HPDE6-E6E7 (cell line): ENCODE data around the gene DESI2.
"Not testable (repeated sequence)": the region's sequence is repeated elsewhere in the genome, so short reads cannot be mapped to it uniquely, and the experiment has no call there.

ENCODE experiments used
- DNase-seq: peaks from one replicate; pipeline ENCODE4 v3.0.0; 2011; ENCODE audit warnings: missing footprints; ENCODE audit errors: extremely low spot score

The DESI2 gene

GRCh38 chr1:244654108-244655038 is 1.4 kb downstream of the DESI2 start:
- DNase-seq = no peak

- no peak for DNase-seq
Measured at GRCh38 chr1:244655186-244655585, 2.3 kb downstream of the DESI2 start.

DNA sequence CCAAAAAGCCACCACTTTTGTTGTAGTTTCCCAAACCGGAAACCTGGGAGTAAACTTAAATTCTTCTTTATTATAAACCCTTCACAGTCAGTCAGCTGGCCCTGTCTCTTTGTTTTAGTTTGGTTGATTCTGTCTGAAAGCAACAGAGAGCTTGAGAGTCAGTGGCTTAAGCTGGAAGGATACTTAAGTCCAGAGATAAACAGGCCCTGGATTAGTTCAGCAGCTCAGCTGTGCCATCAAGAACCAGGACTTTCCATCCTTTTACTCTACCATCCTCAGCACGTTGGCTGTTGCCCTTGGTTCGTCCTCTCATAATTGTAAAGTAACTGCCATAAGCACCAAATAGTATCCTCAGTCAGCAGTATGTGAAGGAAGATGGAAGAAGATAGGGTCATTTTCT is 4.5 kb downstream of the DESI2 start:
- no peak for DNase-seq

DNA sequence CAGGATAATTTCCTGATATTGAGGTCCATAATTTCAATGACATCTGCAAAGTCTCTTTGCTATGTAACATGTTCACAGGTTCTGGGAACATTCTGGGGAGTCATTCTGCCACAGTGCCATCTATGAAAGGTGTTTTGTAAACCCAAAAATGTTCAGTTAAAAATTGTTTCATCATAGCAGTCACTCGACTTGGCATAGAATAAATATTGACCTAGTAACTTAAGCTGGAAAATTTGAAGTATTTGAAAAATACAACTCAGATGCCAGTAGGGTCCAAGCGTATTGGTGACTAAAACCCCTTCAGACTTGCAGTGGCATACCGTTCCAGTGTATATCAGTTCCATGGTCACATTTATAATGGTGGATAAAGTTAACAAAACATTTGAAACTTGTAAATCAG is 6.8 kb downstream of the DESI2 start:
- no peak for DNase-seq

- no peak for DNase-seq
Measured at GRCh38 chr1:244660595-244660994, 7.7 kb downstream of the DESI2 start.

DNA sequence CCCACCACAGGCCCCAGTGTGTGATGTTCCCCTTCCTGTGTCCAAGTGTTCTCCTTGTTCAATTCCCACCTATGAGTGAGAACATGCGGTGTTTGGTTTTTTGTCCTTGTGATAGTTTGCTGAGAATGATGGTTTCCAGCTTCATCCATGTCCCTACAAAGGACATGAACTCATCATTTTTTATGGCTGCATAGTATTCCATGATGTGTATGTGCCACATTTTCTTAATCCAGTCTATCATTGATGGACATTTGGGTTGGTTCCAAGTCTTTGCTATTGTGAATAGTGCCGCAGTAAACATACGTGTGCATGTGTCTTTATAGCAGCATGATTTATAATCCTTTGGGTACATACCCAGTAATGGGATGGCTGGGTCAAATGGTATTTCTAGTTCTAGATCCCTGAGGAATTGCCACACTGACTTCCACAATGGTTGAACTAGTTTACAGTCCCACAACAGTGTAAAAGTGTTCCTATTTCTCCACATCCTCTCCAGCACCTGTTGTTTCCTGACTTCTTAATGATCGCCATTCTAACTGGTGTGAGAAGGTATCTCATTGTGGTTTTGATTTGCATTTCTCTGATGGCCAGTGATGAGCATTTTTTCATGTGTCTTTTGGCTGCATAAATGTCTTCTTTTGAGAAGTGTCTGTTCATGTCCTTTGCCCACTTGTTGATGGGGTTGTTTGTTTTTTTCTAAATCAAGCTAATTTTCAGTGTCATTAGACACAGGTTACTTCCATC is 8.8 kb downstream of the DESI2 start:
- DNase-seq = not testable (repeated sequence)

- no peak for DNase-seq
Measured at GRCh38 chr1:244662599-244662998, 9.7 kb downstream of the DESI2 start.

DNA sequence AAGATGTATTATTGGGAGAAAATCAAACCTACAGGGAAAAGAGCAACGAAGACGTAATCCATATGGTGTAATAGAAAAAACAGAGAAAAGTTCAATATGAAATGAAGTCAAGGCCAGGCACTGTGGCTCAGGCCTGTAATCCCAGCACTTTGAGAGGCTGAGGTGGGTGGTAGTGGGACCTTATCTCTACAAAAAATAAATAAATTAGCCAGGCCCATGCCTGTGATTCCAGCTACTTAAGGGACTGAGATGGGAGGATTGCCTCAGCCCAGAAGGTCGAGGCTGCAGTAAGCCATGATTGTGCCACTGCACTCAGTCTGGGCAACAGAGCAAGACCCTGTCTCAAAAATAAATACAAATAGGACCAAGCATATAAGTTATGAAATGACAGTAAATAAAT is 11.4 kb downstream of the DESI2 start:
- DNase-seq = no peak

DNA sequence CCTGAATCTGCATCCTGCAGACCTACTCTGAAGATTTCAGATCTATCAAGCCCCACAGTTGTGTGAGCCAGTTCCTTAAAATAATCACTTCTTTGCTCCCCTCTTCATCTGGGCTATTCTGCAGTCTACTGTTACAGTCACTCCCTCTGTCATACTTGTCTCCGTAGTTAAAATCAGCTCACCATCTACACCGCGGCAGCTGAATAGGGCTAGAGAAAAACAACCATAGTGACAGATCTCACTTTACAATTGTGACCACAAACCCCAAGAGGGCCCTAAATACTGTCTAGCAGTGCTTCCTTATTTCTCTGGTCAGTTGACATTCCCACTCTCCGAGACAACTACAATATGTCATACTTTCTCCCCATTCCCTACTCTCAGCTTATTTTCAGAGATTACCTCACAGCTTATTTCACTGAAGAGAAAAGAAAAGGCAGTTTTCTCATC is 12.9 kb downstream of the DESI2 start:
- DNase-seq = no peak

- DNase-seq = not testable (repeated sequence)
Measured at GRCh38 chr1:244666672-244667418, 13.9 kb downstream of the DESI2 start.

GRCh38 chr1:244667797-244668196 is 14.9 kb downstream of the DESI2 start:
- no peak for DNase-seq

- no peak for DNase-seq
Measured at GRCh38 chr1:244672946-244673682, 20.2 kb downstream of the DESI2 start.

GRCh38 chr1:244674446-244674845 is 21.5 kb downstream of the DESI2 start:
- DNase-seq = no peak

GRCh38 chr1:244675167-244675566 is 22.2 kb downstream of the DESI2 start:
- DNase-seq = no peak

- DNase-seq = no peak
Measured at GRCh38 chr1:244678697-244679096, 25.8 kb downstream of the DESI2 start.

DNA sequence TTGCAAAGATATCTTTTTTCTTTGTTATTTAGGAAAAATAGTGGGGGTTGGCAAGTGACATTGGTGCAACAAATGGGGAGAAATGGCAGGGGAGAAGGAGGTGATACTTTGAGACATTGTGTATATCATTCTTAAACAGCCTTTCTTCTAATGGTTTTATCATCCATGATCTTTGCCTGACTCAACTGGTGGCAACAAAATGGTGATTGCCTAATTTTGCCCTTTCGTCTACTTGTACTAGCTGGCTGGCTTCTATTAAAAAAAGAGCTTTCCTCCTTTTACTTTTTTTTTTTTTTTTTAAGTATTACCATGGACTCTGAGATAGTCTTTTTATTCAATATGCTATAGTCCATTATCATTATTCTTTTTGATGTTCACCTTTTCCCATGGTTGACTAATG is 27.7 kb downstream of the DESI2 start:
- DNase-seq = no peak

DNA sequence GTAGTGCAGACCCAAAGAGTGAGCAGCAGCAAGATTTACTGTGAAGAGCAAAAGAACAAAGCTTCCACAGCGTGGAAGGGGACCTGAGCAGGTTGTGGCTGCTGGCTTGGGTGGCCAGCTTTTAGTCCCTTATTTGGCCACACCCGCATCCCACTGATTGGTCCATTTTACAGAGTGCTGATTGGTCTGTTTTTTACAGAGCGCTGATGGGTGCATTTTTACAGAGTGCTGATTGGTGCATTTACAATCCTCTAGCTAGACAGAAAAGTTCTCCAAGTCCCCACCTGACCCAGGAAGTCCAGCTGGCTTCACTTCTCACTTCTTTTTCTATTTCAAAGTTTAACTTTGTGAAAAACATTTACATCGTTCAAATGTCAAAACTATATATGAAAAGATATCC is 29.2 kb downstream of the DESI2 start:
- not testable (repeated sequence) for DNase-seq

DNA sequence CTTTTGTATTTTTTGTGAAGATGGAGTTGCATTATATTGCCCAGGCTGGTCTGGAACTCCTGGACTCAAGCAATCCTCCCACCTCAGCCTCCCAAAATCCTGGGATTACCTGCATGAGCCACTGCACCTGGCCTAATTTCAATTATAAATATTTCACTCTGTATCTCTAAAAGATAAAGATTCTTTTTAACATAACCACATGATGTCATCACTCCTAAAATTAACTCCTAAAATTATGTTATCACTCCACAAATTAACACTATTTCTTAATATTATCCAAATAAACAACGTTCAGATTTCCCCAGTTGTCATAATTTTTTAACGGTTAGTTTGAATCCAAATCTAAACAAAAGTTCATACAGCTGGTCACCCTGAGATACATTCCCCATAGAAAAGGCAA is 43.0 kb downstream of the DESI2 start:
- no peak for DNase-seq

DNA sequence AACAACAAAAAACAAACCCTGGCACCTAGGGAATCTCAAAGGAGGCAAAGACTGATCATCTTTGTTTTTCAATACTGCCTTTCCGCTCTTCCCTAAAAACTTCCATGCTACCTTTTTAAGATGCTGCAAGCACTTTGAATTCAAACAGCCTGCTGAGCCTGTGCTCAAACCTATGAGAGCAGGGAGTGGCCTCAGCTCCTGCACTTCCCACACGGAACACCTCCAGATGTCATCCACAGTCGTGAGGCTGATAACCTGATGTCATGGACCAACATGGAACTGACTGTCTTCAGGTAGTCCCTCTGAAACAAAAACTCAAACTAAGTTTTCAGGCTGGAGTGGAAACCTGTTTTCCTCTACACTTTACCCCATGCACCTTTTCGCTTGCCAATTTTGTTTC is 46.8 kb downstream of the DESI2 start:
- DNase-seq = no peak

- DNase-seq = no peak
Measured at GRCh38 chr1:244700808-244701207, 47.9 kb downstream of the DESI2 start.

- no peak for DNase-seq
Measured at GRCh38 chr1:244702620-244703019, 49.7 kb downstream of the DESI2 start.
